ENCODE measurements around the gene ZNF783. TPM values are rescaled to one million over a fixed set of nuclear protein-coding genes. Genes with fewer than 3 reads are reported as not detected.

The ZNF783 gene
- total RNA-seq, 1 experiment from 2014 or later, result 9.9 TPM

GRCh38 chr7:149289262-149289661 lies 27.3 kb downstream of the ZNF783 start (continued):
- no peak for TF ChIP-seq ZNF532 (CRISPR knock-in tag; IDR thresholded peaks at IDR 0.05; ENCODE audit: borderline replicate concordance)
- TF ChIP-seq ZNF416 (CRISPR knock-in tag; IDR thresholded peaks at IDR 0.05), result no peak

- Mint-ChIP-seq H3K36me3 (peaks cover 10% of the 10 kb centered on the region), H3K27me3 (ENCODE audit: low read depth) (peaks cover 13% of the 10 kb centered on the region), H3K4me3 (no peak overlapping the region), H3K27ac (no peak overlapping the region), H3K4me1 (peaks cover 8% of the 10 kb centered on the region), H3K9me3 (no peaks in the 10 kb centered on the region)
- POLR2A ChIA-PET, result interaction anchor here (0.7 kb wide), 1 partner anchor 1040 kb away, joined by 3 read pairs; no protein-coding TSS in a partner anchor
- DNase-seq (ENCODE audit: low spot score) (no peak), ATAC-seq (no peak)
- TF ChIP-seq ZNF232 (CRISPR knock-in tag; IDR thresholded peaks at IDR 0.05) (no peak), GRHL2 (CRISPR knock-in tag; IDR thresholded peaks at IDR 0.05; ENCODE audit: insufficient replicate concordance, severe bottlenecking) (no peak), SMAD4 (CRISPR knock-in tag; IDR thresholded peaks at IDR 0.05) (no peak), MYBL2 (CRISPR knock-in tag; IDR thresholded peaks at IDR 0.05) (no peak), AR (CRISPR knock-in tag; IDR thresholded peaks at IDR 0.05) (no peak), ZNF138 (CRISPR knock-in tag; conservative IDR thresholded peaks at IDR 0.05) (no peak), ZNF532 (CRISPR knock-in tag; IDR thresholded peaks at IDR 0.05; ENCODE audit: borderline replicate concordance) (no peak), SP1 (CRISPR knock-in tag; conservative IDR thresholded peaks at IDR 0.05) (no peak), ATF6 (CRISPR knock-in tag; IDR thresholded peaks at IDR 0.05) (no peak), FOXK1 (CRISPR knock-in tag; IDR thresholded peaks at IDR 0.05) (no peak), AFF4 (CRISPR knock-in tag; IDR thresholded peaks at IDR 0.05; ENCODE audit: borderline replicate concordance) (no peak), SOX15 (CRISPR knock-in tag; IDR thresholded peaks at IDR 0.05) (no peak)
- CTCF ChIA-PET, result interaction anchor here (0.5 to 1.4 kb wide), 2 partner anchors 38 to 117 kb away, joined by 3 to 8 read pairs; no protein-coding TSS in a partner anchor
Observed at GRCh38 chr7:149289856-149290255, 27.9 kb downstream of the ZNF783 start.
